CD14-positive monocyte (primary cell): ENCODE data around the gene MAN2B2. TPM values are rescaled to one million over a fixed set of nuclear protein-coding genes. Genes with fewer than 3 reads are reported as not detected.

Experiments used
- DNase-seq, 3 donors: peaks; one replicate each; pipeline ENCODE4 v3.0.0-alpha.2; 2011 to 2022
- H2AFZ ChIP-seq: 2 replicates; pipeline ENCODE4 v1.6.0; 2012; ENCODE audit warnings: mild to moderate bottlenecking, low read depth, low read length, inconsistent platforms; ENCODE audit not compliant: insufficient read depth, poor library complexity, severe bottlenecking
- H3K27ac ChIP-seq, 2 donors: 1 replicate in 1 of 2; 2 replicates in 1 of 2; pipeline ENCODE4 v1.5.1; 2012 to 2013; ENCODE audit warnings: low read length in 2 of 2, control low read depth in 1 of 2, inconsistent platforms in 1 of 2, low read depth in 1 of 2, mild to moderate bottlenecking in 1 of 2
- H3K27me3 ChIP-seq, 2 donors: one replicate each; pipeline versions ENCODE4 v1.6.0 to v1.6.1; 2011 to 2013; ENCODE audit warnings: low read length in 2 of 2; ENCODE audit not compliant: control insufficient read depth in 2 of 2, insufficient read depth in 2 of 2
- H3K36me3 ChIP-seq, 2 donors: replicated peaks in 1 of 2; 1 replicate in 1 of 2; 2 replicates in 1 of 2; pipeline versions ENCODE4 v1.5.1 to v1.6.1; 2012 to 2013; ENCODE audit warnings: low read length in 2 of 2, control low read depth in 1 of 2, inconsistent platforms in 1 of 2, mild to moderate bottlenecking in 1 of 2; ENCODE audit not compliant: insufficient read depth in 2 of 2, control insufficient read depth in 1 of 2
- H3K4me1 ChIP-seq, 2 donors: 1 replicate in 1 of 2; 2 replicates in 1 of 2; pipeline versions ENCODE4 v1.5.1 to v1.6.1; 2012 to 2013; ENCODE audit warnings: low read length in 2 of 2, control low read depth in 1 of 2, inconsistent platforms in 1 of 2, mild to moderate bottlenecking in 1 of 2, moderate library complexity in 1 of 2; ENCODE audit not compliant: insufficient read depth in 2 of 2, control insufficient read depth in 1 of 2
- H3K4me2 ChIP-seq: replicated peaks from 2 replicates; pipeline ENCODE3; 2012; ENCODE audit warnings: low read length, moderate library complexity, mild to moderate bottlenecking; ENCODE audit not compliant: poor library complexity, severe bottlenecking; ENCODE audit errors: extremely low read depth
- H3K4me3 ChIP-seq, 3 experiments: fragments of 200-600 bp in 1 of 3; sonication (generic) in 1 of 3; replicated peaks in 1 of 3; 1 replicate in 2 of 3; 2 replicates in 1 of 3; pipeline ENCODE4 v1.5.1; 2011 to 2013; ENCODE audit warnings: low read length in 3 of 3, mild to moderate bottlenecking in 3 of 3, control low read depth in 2 of 3, low read depth in 2 of 3, inconsistent platforms in 1 of 3, moderate library complexity in 1 of 3
- H3K79me2 ChIP-seq: 2 replicates; pipeline ENCODE4 v1.6.0; 2012; ENCODE audit warnings: mild to moderate bottlenecking, control low read depth, inconsistent platforms, low read length, moderate library complexity; ENCODE audit not compliant: insufficient read depth
- H3K9ac ChIP-seq: 2 replicates; pipeline ENCODE4 v1.6.0; 2017; ENCODE audit warnings: low read length, mild to moderate bottlenecking; ENCODE audit not compliant: insufficient read depth, poor library complexity, severe bottlenecking
- H3K9me3 ChIP-seq, 2 donors: replicated peaks in 1 of 2; 1 replicate in 1 of 2; 2 replicates in 1 of 2; pipeline versions ENCODE4 v1.5.1 to v1.6.1; 2012 to 2013; ENCODE audit warnings: low read length in 2 of 2, control low read depth in 1 of 2; ENCODE audit not compliant: control insufficient read depth in 1 of 2, insufficient read depth in 1 of 2
- H4K20me1 ChIP-seq: 2 replicates; pipeline ENCODE4 v1.6.0; 2012; ENCODE audit warnings: mild to moderate bottlenecking, low read length, control low read depth, moderate library complexity; ENCODE audit not compliant: insufficient read depth
- H3K27ac Mint-ChIP-seq, 7 donors: one replicate each; pipeline ENCODE4 v1.8.0; 2020; ENCODE audit warnings: mild to moderate bottlenecking in 7 of 7, mixed read lengths in 7 of 7, moderate library complexity in 6 of 7, inconsistent platforms in 2 of 7
- H3K27me3 Mint-ChIP-seq, 3 donors: one replicate each; pipeline ENCODE4 v1.8.0; 2021 to 2022; ENCODE audit warnings: low read depth in 3 of 3, mild to moderate bottlenecking in 3 of 3, mixed read lengths in 3 of 3, moderate library complexity in 3 of 3, inconsistent platforms in 1 of 3
- H3K36me3 Mint-ChIP-seq, 2 donors: one replicate each; pipeline ENCODE4 v1.8.0; 2020; ENCODE audit warnings: mixed read lengths in 2 of 2, inconsistent platforms in 1 of 2, mild to moderate bottlenecking in 1 of 2
- H3K4me1 Mint-ChIP-seq: one replicate; pipeline ENCODE4 v1.8.0; 2020; ENCODE audit warnings: mild to moderate bottlenecking, mixed read lengths
- H3K4me3 Mint-ChIP-seq, 2 donors: one replicate each; pipeline ENCODE4 v1.8.0; 2020; ENCODE audit warnings: mild to moderate bottlenecking in 2 of 2, mixed read lengths in 2 of 2, moderate library complexity in 1 of 2
- H3K9me3 Mint-ChIP-seq, 7 donors: one replicate each; pipeline ENCODE4 v1.8.0; 2020 to 2022; ENCODE audit warnings: mixed read lengths in 7 of 7, mild to moderate bottlenecking in 6 of 7, moderate library complexity in 6 of 7, inconsistent platforms in 2 of 7
- CTCF ChIP-seq: fragments of 200-600 bp; IDR thresholded peaks from one replicate; pipeline ENCODE4 v1.8.0; 2022; ENCODE audit warnings: antibody characterized with exemption, mild to moderate bottlenecking
- WGBS: methylation state at CpG from one replicate; pipeline ENCODE4 v1.1.5; 2013; ENCODE audit warnings: missing lambda C conversion rate; ENCODE audit not compliant: insufficient coverage; 5-methylcytosine and 5-hydroxymethylcytosine counted together
- intact Hi-C, 2 donors: fragments of 100-400 bp; cut with micrococcal nuclease; formaldehyde crosslinking; loops; one replicate each; pipeline versions ENCODE4 v1.15.0 to v1.15.1; 2023
- polyA plus RNA-seq, 3 donors: library from polyadenylated mRNA; depleted of rRNA in 1 of 3; unstranded in 2 of 3; stranded (reverse) in 1 of 3; fragments of 300-500 nt in 2 of 3; fragments of >200 nt in 1 of 3; fragmentation: Illumina TruSeq in 2 of 3; gene quantifications; 1 replicate in 2 of 3; 2 replicates in 1 of 3; pipeline ENCODE4 v1.2.3, GENCODE V29; 2012 to 2021

Gene MAN2B2
- polyA plus RNA-seq, 3 donors: 9.6 to 28.4 (median 10.6) TPM

GRCh38 chr4:6556263-6556662, 18.7 kb upstream of the MAN2B2 start:
- Histone ChIP-seq H3K4me2 (no peak overlapping the region), H3K27me3 (peaks cover 0 to 14% of the 10 kb centered on the region in 2 donors), H3K79me2 (no peaks in the 10 kb centered on the region), H3K4me3 (no peak overlapping the region), H3K4me1 (no peaks in the 10 kb centered on the region), H3K9ac (no peak overlapping the region), H2AFZ (no peak overlapping the region), H4K20me1 (no peaks in the 10 kb centered on the region), H3K36me3 (no peaks in the 10 kb centered on the region), H3K9me3 (peaks cover 0 to 8% of the 10 kb centered on the region in 2 donors), H3K27ac (no peak overlapping the region)
- H3K9me3 Mint-ChIP-seq: peaks cover 0 to 9% (median 6%) of the 10 kb centered on the region in 7 donors
- no peak overlapping the region for H3K4me3 Mint-ChIP-seq
- 86% methylated on average over 6 of the region's 6 CpGs for WGBS
- intact Hi-C loops: no loop called here
- peaks cover 28 to 33% (median 32%) of the 10 kb centered on the region in 3 donors for H3K27me3 Mint-ChIP-seq
- H3K27ac Mint-ChIP-seq: no peak overlapping the region
- H3K4me1 Mint-ChIP-seq: no peaks in the 10 kb centered on the region
- TF ChIP-seq CTCF: no peak
- DNase-seq: no peak
- no peaks in the 10 kb centered on the region for H3K36me3 Mint-ChIP-seq

DNA sequence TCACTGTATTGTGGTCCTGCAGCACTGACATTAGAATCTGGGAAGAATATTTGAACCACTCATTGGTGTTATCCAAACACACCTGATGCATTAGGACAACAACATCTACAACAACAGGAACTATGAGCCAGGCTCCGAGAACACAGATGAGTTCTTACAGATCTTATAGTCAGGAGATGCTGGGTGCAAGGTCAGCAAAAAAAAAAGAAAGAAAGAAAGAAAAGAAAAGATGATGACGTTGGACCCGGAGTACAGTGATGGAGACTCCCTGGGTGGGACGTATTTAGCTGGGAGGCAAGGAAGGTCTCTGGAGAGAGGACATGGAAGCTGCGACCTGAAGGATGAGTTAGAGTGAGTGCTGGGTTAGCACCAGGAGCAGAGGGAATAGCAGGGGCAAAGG, 17.8 kb upstream of the MAN2B2 start:
- Histone ChIP-seq H4K20me1 (no peaks in the 10 kb centered on the region), H3K27me3 (peaks cover 7 to 23% of the 10 kb centered on the region in 2 donors), H3K4me2 (no peak overlapping the region), H3K79me2 (no peaks in the 10 kb centered on the region), H3K4me1 (no peaks in the 10 kb centered on the region), H3K4me3 (no peak overlapping the region), H3K27ac (no peak overlapping the region), H2AFZ (no peak overlapping the region), H3K36me3 (no peaks in the 10 kb centered on the region), H3K9me3 (peaks cover 0 to 8% of the 10 kb centered on the region in 2 donors), H3K9ac (no peak overlapping the region)
- Mint-ChIP-seq H3K4me1 (no peaks in the 10 kb centered on the region), H3K9me3 (peaks cover 0 to 3% (median 0%) of the 10 kb centered on the region in 7 donors), H3K27ac (no peak overlapping the region), H3K36me3 (no peaks in the 10 kb centered on the region), H3K4me3 (no peak overlapping the region), H3K27me3 (peaks cover 37 to 41% (median 41%) of the 10 kb centered on the region in 3 donors)
- intact Hi-C loops: no loop called here
- no peak for DNase-seq
- 64% methylated on average over 5 of the region's 5 CpGs for WGBS
- TF ChIP-seq CTCF: no peak
